ENCODE measurements around the gene TEN1.

- TF ChIP-seq EZH2 (IDR thresholded peaks at IDR 0.05; ENCODE audit: borderline replicate concordance, low read length) (no peak), CTCF (conservative IDR thresholded peaks at IDR 0.05 in 1 of 2, IDR thresholded peaks at IDR 0.05 in 1 of 2; ENCODE audit: extremely low read depth in 1 of 2, insufficient read depth in 1 of 2, low read depth in 1 of 2, low read length in 2 of 2) (no peak)
These were observed 32.9 kb downstream of the TEN1 start for GRCh38 chr17:76011951-76012350.

Data from mammary epithelial cell (primary cell).